Duodenal mucosa (tissue), 2 donors: ENCODE data around the gene ZBED4.
"Not testable (repeated sequence)": the region's sequence is repeated elsewhere in the genome, so short reads cannot be mapped to it uniquely, and the experiment has no call there.

ENCODE experiments used
- H3K27ac ChIP-seq: one replicate; pipeline ENCODE4 v1.7.0; 2013; ENCODE audit warnings: low read depth, low read length
- H3K27me3 ChIP-seq, 2 donors: one replicate each; pipeline ENCODE4 v1.7.0; 2013; ENCODE audit warnings: low read length in 2 of 2, control low read depth in 1 of 2; ENCODE audit not compliant: insufficient read depth in 2 of 2, control insufficient read depth in 1 of 2
- H3K36me3 ChIP-seq, 2 donors: one replicate each; pipeline ENCODE4 v1.7.0; 2013; ENCODE audit warnings: low read length in 2 of 2, control low read depth in 1 of 2; ENCODE audit not compliant: insufficient read depth in 2 of 2, control insufficient read depth in 1 of 2
- H3K4me1 ChIP-seq, 2 donors: one replicate each; pipeline ENCODE4 v1.7.0; 2013; ENCODE audit warnings: low read length in 2 of 2, control low read depth in 1 of 2; ENCODE audit not compliant: insufficient read depth in 2 of 2, control insufficient read depth in 1 of 2
- H3K4me3 ChIP-seq, 2 donors: one replicate each; pipeline ENCODE4 v1.7.0; 2013; ENCODE audit warnings: low read length in 2 of 2, low read depth in 1 of 2
- H3K9ac ChIP-seq, 2 donors: one replicate each; pipeline ENCODE4 v1.7.0; 2013; ENCODE audit warnings: low read length in 2 of 2, low read depth in 1 of 2
- H3K9me3 ChIP-seq, 2 donors: one replicate each; pipeline ENCODE4 v1.7.0; 2013; ENCODE audit warnings: low read length in 2 of 2, control low read depth in 1 of 2; ENCODE audit not compliant: control insufficient read depth in 1 of 2

ZBED4 gene

DNA sequence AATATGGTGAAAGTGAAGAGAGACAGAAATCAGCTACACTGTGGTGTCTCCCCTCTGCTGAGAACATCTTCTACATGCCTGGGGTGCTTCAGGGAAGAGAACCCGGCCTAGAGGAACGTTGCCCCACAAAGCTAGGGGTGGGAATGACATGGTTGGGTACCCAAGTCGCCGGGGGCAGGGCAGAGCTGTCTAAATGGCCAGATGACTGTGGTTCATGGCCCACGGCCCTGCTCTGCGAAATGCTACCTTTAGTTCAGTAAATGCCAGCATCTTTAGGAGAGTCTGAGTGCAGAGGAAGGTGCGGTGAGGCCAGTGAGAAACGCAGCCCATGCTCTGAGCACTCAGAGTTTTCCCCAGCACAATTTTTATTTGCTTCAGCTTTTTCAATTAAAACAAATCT lies 38.8 kb upstream of the ZBED4 start:
- Histone ChIP-seq H3K9me3 (no peaks in the 10 kb centered on the region), H3K9ac (no peak overlapping the region), H3K4me3 (no peak overlapping the region), H3K4me1 (peaks cover 13 to 21% of the 10 kb centered on the region in 2 donors), H3K36me3 (peaks cover 16 to 52% of the 10 kb centered on the region in 2 donors), H3K27me3 (no peaks in the 10 kb centered on the region), H3K27ac (no peak overlapping the region)

DNA sequence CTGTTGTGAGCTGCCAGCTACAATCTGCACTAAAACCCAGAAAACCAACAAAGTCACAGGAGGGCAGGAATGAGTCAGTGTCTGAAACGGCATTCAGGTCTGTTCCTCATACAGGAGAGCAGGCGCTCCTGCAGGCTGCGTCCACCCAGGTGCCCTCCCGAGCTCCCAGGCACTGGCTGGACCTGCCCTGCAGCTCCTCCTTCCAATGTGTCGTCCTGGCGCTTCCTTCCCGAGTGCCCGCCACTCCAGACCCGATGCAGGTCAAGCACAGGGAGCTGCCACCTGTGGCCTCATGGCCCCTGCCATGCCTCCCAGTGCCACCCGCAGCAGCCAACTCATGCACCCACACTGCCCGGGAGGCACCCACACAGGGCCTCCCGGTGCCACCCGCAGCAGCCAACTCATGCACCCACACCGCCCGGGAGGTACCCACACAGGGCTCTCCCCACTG lies 38.0 kb upstream of the ZBED4 start:
- H3K4me1 ChIP-seq, result peaks cover 13 to 17% of the 10 kb centered on the region in 2 donors
- peaks cover 19 to 59% of the 10 kb centered on the region in 2 donors for H3K36me3 ChIP-seq

DNA sequence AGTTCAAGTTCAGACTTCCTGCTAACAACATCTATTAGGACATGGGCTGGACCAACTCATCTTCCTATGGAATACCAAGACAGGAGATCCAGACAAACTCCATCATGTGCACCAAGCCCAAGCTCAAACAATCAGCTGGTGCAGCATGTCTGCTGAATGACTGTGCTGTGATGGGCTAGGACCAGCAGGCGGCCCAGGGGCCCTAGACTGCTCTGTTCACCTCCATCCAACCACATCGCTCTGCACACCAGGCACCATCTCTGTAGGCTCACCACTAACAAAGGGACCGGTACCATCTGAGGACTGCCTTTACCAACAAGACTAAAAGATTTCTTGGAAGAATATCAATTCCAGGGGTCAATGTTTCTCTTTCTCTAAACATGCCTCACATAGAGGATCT lies 36.3 kb upstream of the ZBED4 start:
- Histone ChIP-seq H3K9ac (no peak overlapping the region), H3K9me3 (no peaks in the 10 kb centered on the region), H3K36me3 (peaks cover 24 to 67% of the 10 kb centered on the region in 2 donors), H3K27ac (no peak overlapping the region), H3K27me3 (no peaks in the 10 kb centered on the region), H3K4me3 (no peak overlapping the region), H3K4me1 (peaks cover 0 to 13% of the 10 kb centered on the region in 2 donors)

More for the DNA sequence above, 38.0 kb upstream of the ZBED4 start:
- Histone ChIP-seq H3K9me3 (no peaks in the 10 kb centered on the region), H3K4me3 (no peak overlapping the region), H3K27me3 (no peaks in the 10 kb centered on the region), H3K27ac (no peak overlapping the region), H3K9ac (no peak overlapping the region)

DNA sequence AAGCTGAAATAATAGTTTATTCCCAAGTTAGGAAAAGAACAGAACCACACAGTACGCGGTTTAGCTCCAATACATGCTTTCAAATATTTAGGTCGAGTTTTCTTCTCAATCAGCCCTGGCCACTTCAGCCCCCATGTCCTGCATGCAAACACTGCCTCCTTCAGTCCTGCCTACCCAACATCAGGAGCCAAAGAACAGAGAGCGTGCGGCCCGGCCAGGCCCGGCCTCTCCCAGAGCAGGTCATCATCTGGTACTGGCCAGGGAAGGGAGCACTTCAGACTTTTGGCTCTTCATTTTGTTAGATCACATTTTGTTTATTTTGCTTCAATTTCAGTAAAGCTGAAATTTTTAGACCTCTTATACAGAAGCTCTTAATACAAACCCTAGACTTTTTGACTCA lies 32.7 kb upstream of the ZBED4 start:
- peaks cover 35 to 59% of the 10 kb centered on the region in 2 donors for H3K36me3 ChIP-seq
- no peak overlapping the region for H3K9ac ChIP-seq
- H3K27me3 ChIP-seq, result no peaks in the 10 kb centered on the region
- H3K4me1 ChIP-seq, result peaks cover 18 to 29% of the 10 kb centered on the region in 2 donors
- no peak overlapping the region for H3K27ac ChIP-seq
- H3K9me3 ChIP-seq, result no peaks in the 10 kb centered on the region
- H3K4me3 ChIP-seq, result no peak overlapping the region

DNA sequence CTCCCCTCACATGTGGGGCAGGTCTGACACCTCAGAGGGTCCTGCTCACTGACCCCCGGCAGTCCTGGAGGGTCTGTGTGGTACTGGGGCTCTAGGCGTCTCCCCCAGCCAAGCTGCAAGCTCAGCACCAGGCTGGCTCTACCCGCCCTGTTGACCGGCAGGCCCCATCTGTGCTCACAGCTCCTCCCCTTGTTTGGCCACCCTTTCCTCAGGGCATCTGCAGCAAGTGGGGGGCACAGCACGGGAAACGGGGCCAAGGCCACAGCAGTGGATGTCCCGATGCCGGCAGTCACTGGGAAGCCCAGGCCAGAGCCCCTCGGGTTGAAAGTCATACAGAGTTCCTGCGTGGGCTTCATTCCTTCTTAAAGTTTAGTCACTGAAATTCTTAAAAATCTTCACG lies 31.9 kb upstream of the ZBED4 start:
- H3K27ac ChIP-seq, H3K9ac ChIP-seq, H3K4me3 ChIP-seq, H3K9me3 ChIP-seq, H3K27me3 ChIP-seq: not testable (repeated sequence)
- H3K4me1 ChIP-seq, result peaks cover 18 to 32% of the 10 kb centered on the region in 2 donors
- H3K36me3 ChIP-seq, result peaks cover 34 to 57% of the 10 kb centered on the region in 2 donors

DNA sequence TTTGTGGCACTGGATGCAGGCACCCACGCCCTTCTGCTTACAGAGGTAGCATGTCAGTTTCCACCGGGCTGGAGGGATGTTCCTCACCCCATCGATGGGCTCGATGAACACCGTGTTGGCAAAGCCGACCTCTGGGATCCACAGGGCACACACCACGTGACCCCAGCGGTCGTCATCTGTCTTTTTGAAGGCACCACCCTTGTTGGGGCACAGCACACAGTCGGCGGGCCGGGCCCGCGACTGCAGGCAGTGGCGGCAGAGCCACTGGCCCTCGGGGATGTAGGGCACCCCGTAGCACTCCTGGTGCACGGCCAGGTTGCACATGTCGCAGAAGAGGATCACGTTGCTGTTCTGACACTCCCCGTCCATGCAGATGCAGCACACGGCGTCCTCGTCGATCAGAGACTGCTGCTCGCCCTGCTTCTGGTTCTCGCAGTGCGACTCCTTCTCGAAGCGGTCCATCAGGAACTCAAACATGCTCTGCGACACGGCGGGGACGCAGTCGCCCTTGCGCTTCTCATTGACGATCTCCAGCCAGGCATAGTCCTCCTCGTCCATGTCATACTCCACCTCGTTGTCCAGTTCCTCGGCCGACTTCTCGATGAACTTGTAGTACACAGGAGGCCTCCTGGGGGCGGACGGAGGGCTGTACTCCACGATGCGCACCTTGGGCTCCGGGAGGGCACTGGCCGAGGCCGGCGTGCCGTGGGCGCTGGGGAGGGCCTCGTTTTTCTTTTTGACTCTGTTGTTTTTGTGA lies 30.2 kb upstream of the ZBED4 start:
- H3K36me3 ChIP-seq, result peaks cover 19 to 40% of the 10 kb centered on the region in 2 donors
- H3K27me3 ChIP-seq, result no peaks in the 10 kb centered on the region
- no peaks in the 10 kb centered on the region for H3K9me3 ChIP-seq
- no peak overlapping the region for H3K27ac ChIP-seq
- peaks cover 18 to 28% of the 10 kb centered on the region in 2 donors for H3K4me1 ChIP-seq
- H3K4me3 ChIP-seq, result no peak overlapping the region
- no peak overlapping the region for H3K9ac ChIP-seq

DNA sequence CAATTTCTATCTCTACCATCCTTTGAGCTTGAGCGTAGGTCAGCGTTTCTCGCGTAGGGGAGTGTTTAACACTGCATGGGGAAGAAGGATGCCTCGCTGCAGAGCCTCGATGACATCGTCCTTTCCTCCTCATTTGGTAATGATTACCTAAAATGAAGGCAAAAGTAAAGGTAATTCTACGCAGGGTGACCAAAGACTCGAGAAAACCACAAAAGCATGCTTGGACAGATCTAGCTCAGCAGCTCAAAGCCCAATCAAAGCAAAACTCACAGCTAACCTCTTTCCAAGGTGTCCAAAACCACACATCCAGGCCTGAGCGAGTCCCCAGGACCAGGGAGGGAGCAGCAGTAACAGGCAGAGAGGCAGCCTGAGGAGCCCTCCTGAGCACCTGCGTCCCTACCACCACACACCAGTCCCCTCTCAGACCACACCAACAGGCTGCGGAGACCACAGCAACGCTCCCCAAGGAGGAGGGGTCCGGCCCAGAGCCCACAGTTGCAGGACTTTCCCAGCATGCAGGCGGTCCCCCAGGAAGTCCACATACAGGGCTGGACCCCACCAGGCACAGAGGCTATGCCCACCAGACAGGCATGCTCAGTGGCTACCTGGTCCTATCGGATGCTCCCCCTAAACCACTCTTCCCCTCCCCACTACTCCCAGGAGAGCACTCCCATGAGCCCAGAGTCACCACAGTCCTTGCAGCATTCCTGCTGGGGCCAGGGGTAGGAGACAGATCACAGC lies 29.3 kb upstream of the ZBED4 start:
- peaks cover 19 to 36% of the 10 kb centered on the region in 2 donors for H3K36me3 ChIP-seq
- H3K4me1 ChIP-seq, result peaks cover 18 to 28% of the 10 kb centered on the region in 2 donors
- H3K9ac ChIP-seq, result no peak overlapping the region
- no peaks in the 10 kb centered on the region for H3K27me3 ChIP-seq
- no peak overlapping the region for H3K27ac ChIP-seq
- no peaks in the 10 kb centered on the region for H3K9me3 ChIP-seq
- no peak overlapping the region for H3K4me3 ChIP-seq

DNA sequence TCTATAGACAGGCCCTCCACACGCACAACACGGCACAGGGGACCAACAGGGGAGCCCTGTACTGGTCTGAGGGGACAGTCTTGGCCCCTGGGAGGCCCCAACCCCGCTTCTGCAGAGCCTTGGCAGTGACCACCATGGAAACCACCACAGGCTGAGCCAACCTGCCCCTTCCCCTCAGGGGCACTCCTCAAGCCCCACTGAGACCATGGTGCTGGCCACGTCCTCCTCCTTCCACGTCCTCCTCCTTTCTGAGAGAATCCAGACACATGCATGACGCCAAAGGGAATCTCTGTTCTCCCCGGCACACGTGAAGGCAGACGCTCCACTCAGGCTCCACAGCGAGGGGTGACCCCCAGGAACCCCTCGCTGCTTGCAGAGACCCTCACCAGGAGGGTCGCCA lies 28.7 kb upstream of the ZBED4 start:
- Histone ChIP-seq H3K36me3 (peaks cover 19 to 36% of the 10 kb centered on the region in 2 donors), H3K4me1 (peaks cover 18 to 28% of the 10 kb centered on the region in 2 donors), H3K27ac (no peak overlapping the region), H3K27me3 (no peaks in the 10 kb centered on the region), H3K9ac (no peak overlapping the region), H3K4me3 (no peak overlapping the region), H3K9me3 (no peaks in the 10 kb centered on the region)

DNA sequence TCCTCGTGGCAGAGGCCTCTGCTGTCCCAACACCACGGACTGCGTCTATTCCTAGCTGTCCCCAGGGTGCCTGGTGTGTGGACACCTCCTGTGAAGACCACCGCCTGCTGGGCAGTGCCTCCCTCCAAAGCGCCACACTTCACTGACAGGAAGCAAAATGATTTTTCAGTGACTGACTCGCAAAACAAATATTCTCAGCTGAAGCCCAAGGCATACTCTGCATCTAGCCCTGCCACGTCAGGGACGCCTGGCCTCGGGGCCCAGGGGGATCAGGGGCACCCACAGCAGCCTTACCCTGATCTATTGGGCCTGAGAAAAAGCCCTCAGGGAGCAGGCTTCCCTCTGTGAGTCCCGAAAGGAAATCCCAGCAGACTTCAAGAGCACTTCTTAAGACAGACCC lies 28.2 kb upstream of the ZBED4 start:
- Histone ChIP-seq H3K27ac (no peak overlapping the region), H3K27me3 (no peaks in the 10 kb centered on the region), H3K9ac (peak overlapping the region in 1 of 2 donors; percentile 84), H3K36me3 (peaks cover 18 to 32% of the 10 kb centered on the region in 2 donors), H3K9me3 (no peaks in the 10 kb centered on the region), H3K4me3 (peak overlapping the region; percentile 79 to 80), H3K4me1 (peaks cover 18 to 28% of the 10 kb centered on the region in 2 donors)

DNA sequence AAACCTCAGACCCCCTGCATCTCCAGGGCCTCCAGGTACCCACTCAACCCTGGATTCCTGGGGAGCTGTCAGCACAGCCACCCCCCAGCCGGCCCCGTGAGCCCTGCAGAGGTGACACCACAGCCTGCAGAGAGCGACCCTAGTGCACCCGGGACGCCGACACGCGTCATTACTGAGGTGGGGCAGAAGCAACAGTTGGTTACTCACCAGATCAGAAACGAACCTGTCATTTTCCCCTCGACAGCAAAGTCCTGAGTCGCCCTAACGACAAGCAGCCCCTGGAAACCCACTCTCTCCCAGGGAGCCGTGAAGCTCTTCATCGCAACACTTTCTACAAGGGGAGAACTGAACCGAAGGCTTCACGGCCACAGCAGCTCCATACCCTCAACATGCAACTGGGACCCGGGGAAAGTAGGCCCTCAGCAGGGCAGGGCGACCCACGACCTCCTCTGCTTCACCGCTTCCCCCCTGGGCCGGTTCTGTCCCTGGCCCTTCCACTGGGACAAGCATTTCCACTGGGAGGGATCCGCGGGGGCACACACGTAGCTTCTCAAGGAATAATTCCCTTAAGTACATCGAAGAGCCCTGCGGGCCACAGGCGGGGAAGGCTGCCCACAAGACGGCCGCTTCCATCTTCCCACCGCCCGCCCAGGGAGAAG lies 27.6 kb upstream of the ZBED4 start:
- no peaks in the 10 kb centered on the region for H3K9me3 ChIP-seq
- peaks cover 18 to 28% of the 10 kb centered on the region in 2 donors for H3K4me1 ChIP-seq
- H3K27ac ChIP-seq, result no peak overlapping the region
- peak overlapping the region; percentile 79 to 84 for H3K9ac ChIP-seq
- H3K36me3 ChIP-seq, result peaks cover 12 to 26% of the 10 kb centered on the region in 2 donors
- no peaks in the 10 kb centered on the region for H3K27me3 ChIP-seq
- peak overlapping the region; percentile 79 to 80 for H3K4me3 ChIP-seq
